GM11168 (cell line): ENCODE results near the gene LIMK2.
"Not testable (repeated sequence)": the region's sequence is repeated elsewhere in the genome, so short reads cannot be mapped to it uniquely, and the experiment has no call there.

ENCODE experiments used
- in situ Hi-C: fragments of 300-500 bp; cut with MboI; formaldehyde crosslinking; loops from one replicate; pipeline ENCODE4 v1.12.0; 2022; ENCODE audit warnings: low sequenced_read_pairs; ENCODE audit not compliant: unreplicated experiment

Gene LIMK2

GRCh38 chr22:31287818-31288495, 75.9 kb downstream of the LIMK2 start:
- in situ Hi-C loops = no loop called here

DNA sequence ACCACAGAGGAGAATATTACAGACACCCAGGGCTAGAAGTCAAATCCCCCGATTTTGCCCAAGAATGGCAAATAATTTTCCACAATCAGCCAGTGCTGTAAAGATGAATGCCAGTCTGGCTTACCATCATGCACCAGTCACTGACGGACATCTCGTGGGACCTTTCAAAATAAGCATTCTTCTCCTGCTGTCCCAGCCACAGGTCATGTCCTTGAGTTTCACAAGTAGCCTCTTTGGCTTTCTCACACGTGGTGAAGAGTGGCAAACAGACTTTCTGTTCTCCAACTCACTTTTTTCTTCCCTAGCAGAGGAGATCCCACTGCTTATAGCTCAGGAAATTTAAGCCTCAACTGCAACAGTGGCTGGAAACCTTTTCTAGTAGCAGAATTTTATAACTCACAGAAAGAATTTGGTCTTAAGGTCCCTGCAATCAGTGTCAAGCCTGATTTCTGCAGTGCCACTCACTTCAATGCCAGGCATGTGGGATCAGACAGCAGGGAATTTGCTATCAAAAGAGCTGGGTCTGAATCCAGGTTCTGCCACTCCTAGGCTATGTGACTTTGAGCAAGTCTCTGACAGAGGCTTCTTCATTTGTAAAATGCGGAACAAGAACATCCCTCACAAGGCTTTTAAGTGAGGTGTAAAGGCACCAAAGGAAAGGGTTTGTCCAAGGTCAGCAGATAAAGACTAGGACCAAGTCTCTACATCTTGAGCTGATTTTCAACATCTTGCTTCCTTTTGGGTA, 76.6 kb downstream of the LIMK2 start:
- in situ Hi-C loops = no loop called here

GRCh38 chr22:31289344-31289743, 77.2 kb downstream of the LIMK2 start:
- in situ Hi-C loops = no loop called here

DNA sequence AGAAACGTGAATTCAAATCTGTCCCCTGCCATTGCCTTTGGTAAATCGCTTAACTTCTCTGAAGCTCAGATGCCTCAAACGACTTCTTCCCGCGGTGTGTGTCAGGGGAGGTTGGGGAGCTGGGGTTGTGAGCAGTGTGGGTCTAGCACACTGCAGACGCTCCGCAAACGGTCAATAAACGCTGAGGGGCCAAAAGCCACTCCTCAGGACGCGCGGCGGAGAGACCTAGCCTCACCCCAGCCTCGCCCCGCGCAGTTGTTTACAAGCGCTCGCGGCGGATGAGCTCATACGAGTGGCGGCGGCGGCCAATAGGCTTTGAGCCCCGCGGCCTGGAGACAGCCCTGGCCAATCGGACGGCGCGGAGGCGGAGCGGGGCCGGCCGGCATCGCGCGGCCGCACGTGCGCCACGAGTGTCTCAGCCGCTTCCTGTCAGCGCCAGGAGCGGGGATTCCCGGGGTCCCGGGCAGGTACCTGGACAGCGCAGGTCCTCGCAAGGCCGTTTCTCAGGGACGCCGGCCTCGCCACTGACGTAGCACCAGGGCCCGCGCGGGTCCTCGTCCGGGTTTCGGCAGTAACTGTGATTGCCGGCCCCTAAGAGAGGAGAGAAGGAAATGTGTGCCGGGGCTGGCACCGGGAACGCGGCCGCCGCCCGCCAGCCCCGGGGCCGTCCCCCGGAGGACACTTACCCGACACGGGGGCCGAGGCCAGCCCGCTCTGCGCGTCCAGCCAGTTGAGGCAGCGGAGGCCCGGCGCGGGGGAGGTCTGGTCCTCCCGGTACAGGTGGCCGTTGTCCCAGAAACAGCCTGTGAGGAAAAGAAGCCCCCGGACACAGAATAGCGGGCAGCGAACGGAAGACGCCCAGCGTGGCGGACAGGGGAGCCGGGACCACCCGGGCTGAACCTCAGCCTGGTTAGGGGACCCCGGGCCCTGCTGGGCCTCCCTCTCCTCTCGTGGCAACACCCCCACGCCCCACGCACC, 78.7 kb downstream of the LIMK2 start:
- in situ Hi-C loops = no loop called here

GRCh38 chr22:31291481-31292235, 79.6 kb downstream of the LIMK2 start:
- in situ Hi-C loops = no loop called here

DNA sequence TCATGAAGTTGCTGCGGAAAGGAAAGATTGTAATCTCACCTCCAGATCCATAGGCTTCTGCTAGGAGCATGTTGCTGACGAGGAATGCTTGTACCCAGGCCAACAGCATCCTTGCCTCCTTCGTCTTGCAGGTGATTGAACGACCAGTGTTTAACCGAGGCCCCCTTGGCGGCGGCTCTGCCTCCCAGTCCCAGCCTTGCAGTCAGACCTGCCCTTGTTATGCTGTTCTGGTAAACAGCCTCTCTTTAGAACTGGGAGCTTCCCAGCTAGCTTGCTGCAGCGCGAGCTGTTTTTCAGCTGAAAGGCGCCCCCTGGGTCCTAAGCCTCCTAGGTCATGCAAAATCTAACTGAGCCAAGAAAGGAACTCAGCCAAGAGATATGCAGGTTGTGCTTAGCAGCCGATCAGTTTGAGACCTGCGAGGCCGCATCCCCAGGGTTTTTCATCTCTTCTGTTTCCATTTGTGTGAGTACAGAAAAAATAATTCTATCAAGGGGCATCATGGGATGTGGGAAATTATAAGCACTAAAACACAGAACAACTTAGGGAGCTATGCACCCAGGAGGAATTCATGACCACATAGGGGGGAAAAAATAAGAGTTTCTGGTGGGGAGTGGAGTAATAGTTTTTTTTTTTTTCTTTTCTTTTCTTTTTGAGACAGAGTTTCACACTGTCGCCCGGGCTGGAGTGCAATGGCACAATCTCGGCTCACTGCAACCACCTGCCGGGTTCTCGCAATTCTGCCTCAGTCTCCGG, 80.3 kb downstream of the LIMK2 start, which contains the start of gene PIK3IP1:
Gene PIK3IP1, minus strand, starts transcription at position 253 of the 754 bp plus-strand sequence. Its CDS starts 144 bp downstream, at position 109.
- in situ Hi-C loops = no loop called here

DNA sequence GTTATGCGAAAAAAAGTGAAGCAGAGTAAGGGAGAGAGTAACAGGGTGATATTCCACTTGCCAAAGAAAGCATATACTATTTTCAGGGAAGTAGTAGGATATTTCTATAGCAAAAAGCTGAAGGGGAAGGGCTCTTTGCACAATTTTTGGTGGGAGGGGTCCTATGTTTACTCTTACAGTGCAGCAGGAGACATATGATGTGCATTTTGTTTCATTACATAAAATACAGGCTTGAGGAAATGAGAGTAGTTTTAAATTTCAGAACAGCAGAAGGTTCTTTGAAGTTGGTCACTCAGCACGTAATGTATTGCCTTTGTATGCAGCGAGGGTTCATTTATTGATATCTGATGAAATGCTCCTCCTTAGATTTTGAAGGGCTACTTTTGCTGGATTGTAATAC, 83.3 kb downstream of the LIMK2 start:
- in situ Hi-C loops = no loop called here

GRCh38 chr22:31295831-31296657, 83.9 kb downstream of the LIMK2 start:
- in situ Hi-C loops = no loop called here

DNA sequence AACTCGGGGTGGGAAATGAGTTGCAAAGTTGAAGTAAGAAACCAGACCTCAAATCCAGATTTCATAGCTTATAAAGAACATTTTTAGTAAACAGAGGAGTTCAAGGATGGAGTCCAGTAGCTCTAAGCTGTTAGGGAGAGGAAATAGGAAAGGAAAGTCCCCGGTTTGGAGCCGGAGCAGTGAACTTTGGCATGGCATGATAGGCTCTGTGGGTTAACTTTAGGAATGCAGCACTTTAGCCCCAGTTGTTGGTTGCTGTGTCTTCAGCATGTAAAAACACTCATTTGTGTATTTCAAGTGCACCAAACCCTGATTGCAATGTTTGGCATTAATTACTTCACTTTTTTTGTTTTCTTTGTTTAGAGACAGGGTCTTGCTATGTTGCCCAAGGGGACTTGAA, 88.8 kb downstream of the LIMK2 start:
- in situ Hi-C loops = no loop called here

GRCh38 chr22:31302006-31302405, 89.9 kb downstream of the LIMK2 start:
- in situ Hi-C loops = no loop called here

DNA sequence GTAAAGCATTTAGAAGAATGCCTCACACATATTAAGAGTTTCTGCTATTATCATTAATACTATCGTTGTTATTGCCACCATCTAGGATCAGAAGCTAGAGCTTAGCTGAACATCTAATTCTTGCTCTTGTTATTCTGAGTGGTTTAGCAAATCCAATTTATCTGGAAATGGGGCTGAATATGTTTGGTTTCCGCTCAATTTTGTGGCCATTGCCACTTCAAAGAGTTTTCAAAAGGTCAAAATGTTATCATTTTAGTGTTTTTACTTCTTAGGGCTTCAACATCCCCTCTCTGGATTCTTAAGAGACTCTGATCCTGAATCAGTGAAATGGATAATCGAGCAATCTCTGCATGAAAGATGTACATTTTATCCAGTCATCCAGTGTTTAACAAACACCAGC, 90.4 kb downstream of the LIMK2 start:
- in situ Hi-C loops = no loop called here

GRCh38 chr22:31305194-31305593, 93.1 kb downstream of the LIMK2 start:
- in situ Hi-C loops = no loop called here

DNA sequence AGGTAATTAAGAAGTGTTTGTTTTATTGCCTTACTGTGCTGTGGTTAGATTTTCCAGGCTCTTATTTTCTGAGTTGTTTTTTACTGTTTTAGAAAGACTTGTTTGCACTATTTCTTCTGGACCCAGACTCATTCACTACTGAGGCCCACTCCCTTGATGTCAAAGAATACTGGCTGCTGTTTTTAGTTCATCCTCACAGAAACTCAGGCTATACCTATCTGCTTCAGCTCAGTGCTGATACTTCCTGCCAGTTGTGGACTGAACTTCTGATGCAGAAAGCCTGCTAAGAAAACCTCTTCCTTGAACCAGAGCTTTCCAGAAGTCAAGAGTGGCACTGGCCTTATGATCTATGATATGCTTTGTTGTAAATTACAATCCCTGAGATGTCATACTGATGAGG, 96.1 kb downstream of the LIMK2 start:
- in situ Hi-C loops = no loop called here

DNA sequence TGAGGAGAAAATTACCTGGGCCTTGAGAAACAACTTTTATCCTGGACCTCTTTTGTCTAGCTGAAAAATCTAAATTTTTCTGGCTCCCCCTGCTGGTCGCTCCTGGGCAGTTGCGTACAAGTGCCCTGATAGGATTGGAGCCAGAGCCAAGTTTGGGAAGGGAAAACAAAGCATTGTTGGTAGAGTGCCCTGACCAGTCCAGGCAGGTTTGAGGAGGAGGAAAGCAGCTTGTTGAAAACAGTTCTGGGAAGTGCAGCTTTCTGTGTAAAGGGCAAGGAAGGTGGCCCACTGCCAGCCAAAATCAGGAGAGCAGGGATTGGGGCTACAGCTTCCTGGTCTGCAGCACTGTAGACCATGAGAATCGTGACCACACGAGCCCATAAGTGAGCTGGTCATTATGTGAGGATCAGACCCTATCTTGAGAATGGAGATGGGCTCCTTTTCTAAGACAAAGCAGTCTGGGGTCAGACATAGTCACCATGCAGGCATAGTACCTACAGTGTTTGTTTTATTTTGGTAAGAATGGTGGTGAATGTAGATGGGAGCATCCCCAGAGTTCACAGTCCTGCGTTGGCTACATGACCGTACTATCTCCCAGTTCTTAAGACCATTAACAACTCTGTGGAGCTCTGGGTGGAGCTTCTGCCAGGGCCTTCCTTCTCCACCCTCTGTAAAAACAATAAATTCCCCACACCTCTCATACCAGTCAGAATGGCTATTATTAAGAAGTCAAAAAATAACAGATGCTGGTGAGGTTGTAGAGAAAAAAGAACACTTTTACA, 101.5 kb downstream of the LIMK2 start:
- in situ Hi-C loops = no loop called here

GRCh38 chr22:31314220-31314619, 102.1 kb downstream of the LIMK2 start:
- in situ Hi-C loops = not testable (repeated sequence)

DNA sequence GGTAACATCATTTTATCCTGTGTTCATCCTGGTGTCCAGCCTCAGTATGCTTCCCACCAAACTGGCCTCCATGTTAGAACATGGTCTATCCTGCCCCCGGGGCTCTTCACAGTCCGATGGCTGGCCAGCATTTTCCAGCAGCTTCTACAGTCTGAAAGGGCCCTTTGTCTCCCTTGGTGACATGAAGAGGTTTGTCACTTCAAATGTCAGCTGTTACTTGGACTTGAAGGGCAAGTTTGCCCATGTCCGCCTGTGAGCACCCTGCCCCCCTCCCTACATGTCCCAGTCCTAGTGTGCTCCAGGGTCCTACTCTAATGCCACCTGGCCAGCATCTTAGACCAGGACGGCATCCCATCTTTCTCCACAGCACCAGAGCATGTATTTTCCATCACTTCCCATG, 109.3 kb downstream of the LIMK2 start:
- in situ Hi-C loops = no loop called here
